ENCODE data around the gene MDK.

GRCh38 chr11:46333394-46333947 lies 48.0 kb upstream of the MDK start:
- no peak for TF ChIP-seq ZNF70 (CRISPR knock-in tag; IDR thresholded peaks at IDR 0.05)
- no peak for TF ChIP-seq ARNTL (CRISPR knock-in tag; IDR thresholded peaks at IDR 0.05; ENCODE audit: borderline replicate concordance, low read depth)
